Skin epidermis (tissue), 12 donors: Measurements from ENCODE around the gene DPY30.
A peak's percentile ranks its signal among the peaks of the same experiment; 100 is the strongest.

Experiments used
- H3K27ac ChIP-seq, 21 experiments: fragments of 200-600 bp; sonication (generic) in 11 of 21; one replicate each; pipeline ENCODE4 v1.5.0; 2020; ENCODE audit warnings: mild to moderate bottlenecking in 3 of 21, inconsistent platforms in 2 of 21, moderate library complexity in 2 of 21
- H3K4me3 ChIP-seq, 7 experiments: fragments of 200-600 bp; sonication (generic) in 2 of 7; one replicate each; pipeline ENCODE4 v1.5.0; 2020; ENCODE audit warnings: inconsistent platforms in 2 of 7, mild to moderate bottlenecking in 2 of 7, moderate library complexity in 1 of 7

DPY30 gene

GRCh38 chr2:32010670-32011484, 28.7 kb downstream of the DPY30 start, which contains the start of gene MEMO1:
Gene MEMO1, minus strand, starts transcription at chr2:32011008. Its CDS starts 761 bp downstream, at chr2:32010247.
- Histone ChIP-seq H3K27ac (peak within 1 kb of the TSS; percentile 90 to 98 (median 96)), H3K4me3 (peak within 1 kb of the TSS; percentile 65 to 92 (median 85))

- Histone ChIP-seq H3K4me3 (peak overlapping the region; percentile 47 to 92 (median 84)), H3K27ac (peak overlapping the region; percentile 90 to 98 (median 96))
These were observed 29.3 kb downstream of the DPY30 start for GRCh38 chr2:32010280-32010669.

GRCh38 chr2:32009516-32010256, 29.9 kb downstream of the DPY30 start:
- peak overlapping the region; percentile 88 to 98 (median 96) for H3K27ac ChIP-seq
- peak overlapping the region; percentile 65 to 92 (median 85) for H3K4me3 ChIP-seq

- peak overlapping the region in 20 of 21 experiments; percentile 69 to 98 (median 92) for H3K27ac ChIP-seq
- H3K4me3 ChIP-seq = peak overlapping the region; percentile 65 to 92 (median 85)
These were observed 30.6 kb downstream of the DPY30 start for GRCh38 chr2:32008805-32009515.

- no peak overlapping the region for H3K27ac ChIP-seq
- H3K4me3 ChIP-seq = no peak overlapping the region
These were observed 32.5 kb downstream of the DPY30 start for GRCh38 chr2:32007121-32007391.

GRCh38 chr2:32005371-32005976, 34.1 kb downstream of the DPY30 start:
- no peak overlapping the region for H3K4me3 ChIP-seq
- H3K27ac ChIP-seq = peak overlapping the region in 2 of 21 experiments; percentile 10 to 12

- no peak overlapping the region for H3K4me3 ChIP-seq
- H3K27ac ChIP-seq = peak overlapping the region in 2 of 21 experiments; percentile 2 to 41
These were observed 35.8 kb downstream of the DPY30 start for GRCh38 chr2:32003791-32004190.

- Histone ChIP-seq H3K4me3 (no peak overlapping the region), H3K27ac (peak overlapping the region in 1 of 21 experiments; percentile 23)
These were observed 37.2 kb downstream of the DPY30 start for GRCh38 chr2:32002406-32002805.

- no peak overlapping the region for H3K4me3 ChIP-seq
- no peak overlapping the region for H3K27ac ChIP-seq
These were observed 40.2 kb downstream of the DPY30 start for GRCh38 chr2:31999438-31999837.

- Histone ChIP-seq H3K4me3 (no peak overlapping the region), H3K27ac (no peak overlapping the region)
These were observed 40.7 kb downstream of the DPY30 start for GRCh38 chr2:31998731-31999383.

- no peak overlapping the region for H3K4me3 ChIP-seq
- no peak overlapping the region for H3K27ac ChIP-seq
These were observed 42.0 kb downstream of the DPY30 start for GRCh38 chr2:31997653-31998052.

GRCh38 chr2:31996571-31997150, 42.9 kb downstream of the DPY30 start:
- Histone ChIP-seq H3K4me3 (no peak overlapping the region), H3K27ac (no peak overlapping the region)

- no peak overlapping the region for H3K27ac ChIP-seq
- H3K4me3 ChIP-seq = no peak overlapping the region
These were observed 46.7 kb downstream of the DPY30 start for GRCh38 chr2:31992934-31993333.

GRCh38 chr2:31992025-31992579, 47.5 kb downstream of the DPY30 start:
- H3K4me3 ChIP-seq = no peak overlapping the region

GRCh38 chr2:31989946-31990345, 49.7 kb downstream of the DPY30 start:
- Histone ChIP-seq H3K4me3 (no peak overlapping the region), H3K27ac (no peak overlapping the region)

More at GRCh38 chr2:31992025-31992579, 47.5 kb downstream of the DPY30 start:
- H3K27ac ChIP-seq = no peak overlapping the region

GRCh38 chr2:31987454-31988220, 52.0 kb downstream of the DPY30 start:
- no peak overlapping the region for H3K4me3 ChIP-seq
- H3K27ac ChIP-seq = no peak overlapping the region

- Histone ChIP-seq H3K27ac (no peak overlapping the region), H3K4me3 (no peak overlapping the region)
These were observed 52.7 kb downstream of the DPY30 start for GRCh38 chr2:31986906-31987305.
